Osteocyte (in vitro differentiated cells): ENCODE data around the gene MAX. TPM values are rescaled to one million over a fixed set of nuclear protein-coding genes. Genes with fewer than 3 reads are reported as not detected.
"Not testable (repeated sequence)": the region's sequence is repeated elsewhere in the genome, so short reads cannot be mapped to it uniquely, and the experiment has no call there.

ENCODE experiments used
- DNase-seq: peaks from one replicate; pipeline ENCODE4 v3.0.0; 2021; ENCODE audit warnings: mixed read lengths; ENCODE audit not compliant: unreplicated experiment; ENCODE audit errors: extremely low spot score
- H3K27ac Mint-ChIP-seq: one replicate; pipeline ENCODE4 v1.8.0; 2021; ENCODE audit warnings: mild to moderate bottlenecking, mixed read lengths; ENCODE audit not compliant: unreplicated experiment
- H3K27me3 Mint-ChIP-seq: one replicate; pipeline ENCODE4 v1.8.0; 2021; ENCODE audit warnings: mixed read lengths; ENCODE audit not compliant: unreplicated experiment
- H3K36me3 Mint-ChIP-seq: one replicate; pipeline ENCODE4 v1.8.0; 2021; ENCODE audit warnings: mixed read lengths; ENCODE audit not compliant: unreplicated experiment
- H3K4me1 Mint-ChIP-seq: one replicate; pipeline ENCODE4 v1.8.0; 2021; ENCODE audit warnings: mixed read lengths; ENCODE audit not compliant: unreplicated experiment
- H3K4me3 Mint-ChIP-seq: one replicate; pipeline ENCODE4 v1.8.0; 2021; ENCODE audit warnings: mild to moderate bottlenecking, moderate library complexity, mixed read lengths; ENCODE audit not compliant: unreplicated experiment
- H3K9me3 Mint-ChIP-seq: one replicate; pipeline ENCODE4 v1.8.0; 2021; ENCODE audit warnings: mixed read lengths; ENCODE audit not compliant: unreplicated experiment
- CTCF ChIP-seq: fragments of 200-600 bp; sonication (generic); IDR thresholded peaks from 2 replicates; pipeline ENCODE4 v1.5.0; 2021; ENCODE audit warnings: antibody characterized with exemption, mild to moderate bottlenecking, moderate library complexity
- total RNA-seq: library from RNA; stranded (reverse); gene quantifications from 2 replicates; pipeline ENCODE4 v1.2.1, GENCODE V29; 2021

MAX gene
- total RNA-seq, 1 donor from 2014 or later = 120 TPM

GRCh38 chr14:65035049-65035448 lies 67.3 kb downstream of the MAX start:
- H3K9me3 Mint-ChIP-seq = no peaks in the 10 kb centered on the region
- no peaks in the 10 kb centered on the region for H3K27me3 Mint-ChIP-seq
- H3K36me3 Mint-ChIP-seq = peaks cover 23% of the 10 kb centered on the region
- no peak overlapping the region for H3K27ac Mint-ChIP-seq
- no peak for TF ChIP-seq CTCF
- H3K4me3 Mint-ChIP-seq = no peak overlapping the region
- no peak for DNase-seq
- peaks cover 19% of the 10 kb centered on the region for H3K4me1 Mint-ChIP-seq

GRCh38 chr14:65034021-65034420 lies 68.3 kb downstream of the MAX start:
- TF ChIP-seq CTCF = no peak
- Mint-ChIP-seq H3K4me3 (no peak overlapping the region), H3K4me1 (peaks cover 19% of the 10 kb centered on the region), H3K27ac (no peak overlapping the region), H3K27me3 (no peaks in the 10 kb centered on the region), H3K36me3 (peaks cover 28% of the 10 kb centered on the region), H3K9me3 (no peaks in the 10 kb centered on the region)
- DNase-seq = no peak

DNA sequence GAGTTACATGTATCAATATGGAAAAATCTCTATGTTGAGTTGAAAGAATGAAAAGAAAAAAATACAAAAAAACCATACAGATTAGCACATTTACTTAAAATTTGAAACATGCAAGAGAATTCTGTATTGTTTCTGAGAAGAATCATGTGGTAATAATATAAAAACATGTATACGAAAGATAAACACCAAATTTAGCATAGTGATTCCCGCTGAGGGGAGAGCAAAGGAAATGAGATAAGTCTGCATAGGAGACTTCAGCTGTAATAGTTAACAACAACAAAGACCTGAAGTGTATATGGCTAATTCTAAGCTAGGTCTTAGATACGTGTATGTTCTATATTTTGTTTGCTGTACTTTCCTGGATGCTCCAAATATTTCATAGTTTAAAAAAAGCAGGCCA lies 69.1 kb downstream of the MAX start:
- no peaks in the 10 kb centered on the region for H3K9me3 Mint-ChIP-seq
- H3K36me3 Mint-ChIP-seq = peaks cover 25% of the 10 kb centered on the region
- H3K4me3 Mint-ChIP-seq = no peak overlapping the region
- no peak overlapping the region for H3K27ac Mint-ChIP-seq
- H3K4me1 Mint-ChIP-seq = peaks cover 15% of the 10 kb centered on the region
- TF ChIP-seq CTCF = no peak
- DNase-seq = no peak
- H3K27me3 Mint-ChIP-seq = no peaks in the 10 kb centered on the region

GRCh38 chr14:65032319-65032718 lies 70.0 kb downstream of the MAX start:
- H3K36me3 Mint-ChIP-seq = peaks cover 32% of the 10 kb centered on the region
- no peaks in the 10 kb centered on the region for H3K9me3 Mint-ChIP-seq
- no peak for TF ChIP-seq CTCF
- no peaks in the 10 kb centered on the region for H3K27me3 Mint-ChIP-seq
- peaks cover 15% of the 10 kb centered on the region for H3K4me1 Mint-ChIP-seq
- no peak overlapping the region for H3K4me3 Mint-ChIP-seq
- no peak for DNase-seq
- H3K27ac Mint-ChIP-seq = no peak overlapping the region

- H3K36me3 Mint-ChIP-seq = peaks cover 36% of the 10 kb centered on the region
- H3K9me3 Mint-ChIP-seq, DNase-seq, H3K27ac Mint-ChIP-seq, H3K27me3 Mint-ChIP-seq, H3K4me3 Mint-ChIP-seq: not testable (repeated sequence)
- H3K4me1 Mint-ChIP-seq = peaks cover 15% of the 10 kb centered on the region
Observed at GRCh38 chr14:65031321-65031720, 71.0 kb downstream of the MAX start.

GRCh38 chr14:65028937-65029336 lies 73.4 kb downstream of the MAX start:
- no peak for DNase-seq
- no peak for TF ChIP-seq CTCF
- Mint-ChIP-seq H3K27me3 (no peaks in the 10 kb centered on the region), H3K27ac (no peak overlapping the region), H3K36me3 (peaks cover 30% of the 10 kb centered on the region), H3K9me3 (no peaks in the 10 kb centered on the region), H3K4me3 (no peak overlapping the region), H3K4me1 (no peaks in the 10 kb centered on the region)
